ENCODE measurements around the gene GLP1R.

Gene GLP1R

GRCh38 chr6:39137245-39137644, 88.7 kb downstream of the GLP1R start:
- DNase-seq, result no peak

All from GF-D8 (cell line).